Cortex of kidney (tissue), 1 donor: ENCODE data around the gene F2R.
"Not testable (repeated sequence)": the region's sequence is repeated elsewhere in the genome, so short reads cannot be mapped to it uniquely, and the experiment has no call there.

Experiments used
- DNase-seq: peaks from one replicate; lab custom pipeline; 2025; lab: John Stamatoyannopoulos, UW

F2R gene

GRCh38 chr5:76757049-76757448, 41.1 kb downstream of the F2R start:
- DNase-seq, result no peak

GRCh38 chr5:76761118-76761517, 45.2 kb downstream of the F2R start:
- not testable (repeated sequence) for DNase-seq

- no peak for DNase-seq
Observed at GRCh38 chr5:76762484-76762883, 46.6 kb downstream of the F2R start.

GRCh38 chr5:76763136-76763535, 47.2 kb downstream of the F2R start:
- DNase-seq, result no peak

- DNase-seq, result no peak
Observed at GRCh38 chr5:76764374-76764773, 48.4 kb downstream of the F2R start.

- DNase-seq, result no peak
Observed at GRCh38 chr5:76765249-76765648, 49.3 kb downstream of the F2R start.

GRCh38 chr5:76766746-76767145, 50.8 kb downstream of the F2R start:
- no peak for DNase-seq

GRCh38 chr5:76771041-76771440, 55.1 kb downstream of the F2R start:
- DNase-seq, result not testable (repeated sequence)

- no peak for DNase-seq
Observed at GRCh38 chr5:76771705-76772405, 55.9 kb downstream of the F2R start.

GRCh38 chr5:76775921-76776320, 60.0 kb downstream of the F2R start:
- no peak for DNase-seq

- no peak for DNase-seq
Observed at GRCh38 chr5:76776391-76776790, 60.5 kb downstream of the F2R start.

GRCh38 chr5:76780616-76781015, 64.7 kb downstream of the F2R start:
- not testable (repeated sequence) for DNase-seq

GRCh38 chr5:76781775-76782174, 65.8 kb downstream of the F2R start:
- DNase-seq, result no peak

- no peak for DNase-seq
Observed at GRCh38 chr5:76782444-76782843, 66.5 kb downstream of the F2R start.
